Endothelial cell of umbilical vein (primary cell): ENCODE measurements around the gene SSB. TPM values are rescaled to one million over a fixed set of nuclear protein-coding genes. Genes with fewer than 3 reads are reported as not detected.
A peak's percentile ranks its signal among the peaks of the same experiment; 100 is the strongest.

Experiments
- BruUV-seq: library from RNA; stranded (reverse); fragments of 400-500 nt; replicated peaks from 2 replicates; lab custom pipeline; 2021; lab: Mats Ljungman, UMichigan
- CTCF ChIA-PET: fragments of 300-600, 350-600 bp; sonication (Branson Sonifier 250); formaldehyde crosslinking; loops from one replicate; lab custom pipeline; 2021; ENCODE audit warnings: antibody characterized with exemption, inconsistent platforms; lab: Charles Lee
- POLR2A ChIA-PET: fragments of 300-600, 350-600 bp; sonication (Branson Sonifier 250); formaldehyde crosslinking; loops from one replicate; lab custom pipeline; 2021; ENCODE audit warnings: antibody characterized with exemption, inconsistent platforms; lab: Charles Lee
- DNase-seq: peaks from one replicate; pipeline ENCODE4 v3.0.0-alpha.2; 2011; ENCODE audit warnings: low read depth, low spot score
- FAIRE-seq: peaks from 2 replicates; lab custom pipeline; 2011; peaks lifted over from hg19 to GRCh38; lab: Jason Lieb, UNC
- H2AFZ ChIP-seq: 2 replicates; pipeline ENCODE4 v1.6.0; 2012; ENCODE audit warnings: low read depth, low read length, control low read depth, inconsistent platforms
- H3K27ac ChIP-seq: 2 replicates; pipeline ENCODE4 v1.5.1; 2011; ENCODE audit warnings: low read depth, mild to moderate bottlenecking, control low read depth, low read length, moderate library complexity; ENCODE audit not compliant: insufficient read depth
- H3K27me3 ChIP-seq, 2 experiments: 2 replicates each; pipeline versions ENCODE4 v1.6.0 to v1.6.1; 2011; ENCODE audit warnings: low read length in 2 of 2, mixed read lengths in 1 of 2; ENCODE audit not compliant: control insufficient read depth in 2 of 2, insufficient read depth in 2 of 2
- H3K36me3 ChIP-seq, 2 experiments: 2 replicates in 1 of 2; 3 replicates in 1 of 2; pipeline ENCODE4 v1.5.1; 2011; ENCODE audit warnings: low read length in 2 of 2, mild to moderate bottlenecking in 1 of 2, moderate library complexity in 1 of 2; ENCODE audit not compliant: control insufficient read depth in 2 of 2, insufficient read depth in 2 of 2; ENCODE audit errors: extremely low read depth in 1 of 2
- H3K4me1 ChIP-seq: 3 replicates; pipeline ENCODE4 v1.5.1; 2011; ENCODE audit warnings: mild to moderate bottlenecking, low read length; ENCODE audit not compliant: control insufficient read depth, insufficient read depth; ENCODE audit errors: extremely low read depth
- H3K4me2 ChIP-seq: 2 replicates; pipeline ENCODE4 v1.6.1; 2011; ENCODE audit warnings: low read length, control low read depth, mixed read lengths; ENCODE audit not compliant: insufficient read depth
- H3K4me3 ChIP-seq, 3 experiments: fragments of 200-600 bp in 1 of 3; sonication (generic), shearing (Covaris generic) in 1 of 3; replicated peaks in 1 of 3; 2 replicates each; pipeline ENCODE4 v1.5.1; 2011 to 2016; ENCODE audit warnings: control low read depth in 3 of 3, low read length in 3 of 3, mild to moderate bottlenecking in 2 of 3, inconsistent platforms in 1 of 3, low read depth in 1 of 3, moderate library complexity in 1 of 3; ENCODE audit not compliant: insufficient read depth in 1 of 3
- H3K79me2 ChIP-seq: 2 replicates; pipeline ENCODE4 v1.6.0; 2012; ENCODE audit warnings: low read length, inconsistent platforms; ENCODE audit not compliant: control insufficient read depth, insufficient read depth
- H3K9ac ChIP-seq: replicated peaks from 2 replicates; pipeline ENCODE3; 2011; ENCODE audit warnings: low read length, control low read depth; ENCODE audit not compliant: insufficient read depth; ENCODE audit errors: extremely low read depth
- H3K9me1 ChIP-seq: replicated peaks from 3 replicates; pipeline ENCODE4 v1.6.0; 2011; ENCODE audit warnings: mild to moderate bottlenecking, low read length; ENCODE audit not compliant: control insufficient read depth, insufficient read depth; ENCODE audit errors: extremely low read depth
- H3K9me3 ChIP-seq: replicated peaks from 2 replicates; pipeline ENCODE4 v1.5.1; 2012; ENCODE audit warnings: low read length, inconsistent platforms; ENCODE audit not compliant: control insufficient read depth, insufficient read depth
- H4K20me1 ChIP-seq: replicated peaks from 2 replicates; pipeline ENCODE3; 2011; ENCODE audit warnings: mild to moderate bottlenecking, low read length; ENCODE audit not compliant: control insufficient read depth, insufficient read depth; ENCODE audit errors: extremely low read depth
- EZH2 ChIP-seq: IDR thresholded peaks from 2 replicates; pipeline ENCODE4 v1.6.1; 2012; ENCODE audit warnings: borderline replicate concordance, low read depth, mild to moderate bottlenecking, moderate library complexity, low read length, inconsistent platforms; ENCODE audit not compliant: severe bottlenecking
- FOS ChIP-seq: IDR thresholded peaks from 2 replicates; pipeline ENCODE4 v1.6.1; 2011; ENCODE audit warnings: mild to moderate bottlenecking, low read length, moderate library complexity, borderline replicate concordance; ENCODE audit not compliant: insufficient read depth
- GATA2 ChIP-seq: IDR thresholded peaks from 2 replicates; pipeline ENCODE4 v1.7.0; 2011; ENCODE audit warnings: low read depth, mild to moderate bottlenecking, moderate library complexity, mixed read lengths, low read length; ENCODE audit not compliant: insufficient read length, insufficient read depth
- JUN ChIP-seq: IDR thresholded peaks from 2 replicates; pipeline ENCODE4 v1.6.1; 2011; ENCODE audit warnings: borderline replicate concordance, low read depth; ENCODE audit not compliant: insufficient read length, insufficient read depth
- MYC ChIP-seq: IDR thresholded peaks from one replicate; pipeline ENCODE4 v1.6.1; 2011; ENCODE audit warnings: mild to moderate bottlenecking, low read depth, low read length
- POLR2A ChIP-seq: IDR thresholded peaks from 2 replicates; pipeline ENCODE4 v1.6.1; 2012; ENCODE audit warnings: low read depth, mild to moderate bottlenecking, control low read depth, low read length
- POLR2AphosphoS5 ChIP-seq: IDR thresholded peaks from 2 replicates; pipeline ENCODE4 v1.6.1; 2012; ENCODE audit warnings: low read depth, mild to moderate bottlenecking, control low read depth, low read length, moderate library complexity; ENCODE audit not compliant: insufficient read depth
- dilution Hi-C: fragments of 300-500 bp; cut with MboI; formaldehyde crosslinking; loops from one replicate; pipeline ENCODE4 v1.15.0; 2019; ENCODE audit warnings: low sequenced_read_pairs; ENCODE audit not compliant: extremely low pct_ligation_motif_present
- intact Hi-C: fragments of 100-400 bp; cut with micrococcal nuclease; formaldehyde crosslinking; loops from one replicate; pipeline ENCODE4 v1.10.0; 2022
- polyA plus RNA-seq, 4 experiments: library from polyadenylated mRNA; depleted of rRNA in 3 of 4; stranded (reverse) in 3 of 4; unstranded in 1 of 4; fragments of >200 nt; gene quantifications; 2 replicates each; pipeline versions ENCODE4 v1.2.1 to v1.2.3, GENCODE V29; 2011 to 2012; ENCODE audit warnings: missing spikeins in 1 of 4
- total RNA-seq: library from RNA; stranded (reverse); gene quantifications from 2 replicates; pipeline ENCODE4 v1.2.3, GENCODE V29; 2021
- TF ChIP-seq, protein P1 (sequence below): IDR thresholded peaks from 2 replicates; pipeline ENCODE4 v1.6.1; 2011; ENCODE audit not compliant: insufficient read depth, insufficient read length
- TF ChIP-seq, protein P2 (sequence below), 2 donors: IDR thresholded peaks; 1 replicate in 1 of 2; 2 replicates in 1 of 2; pipeline ENCODE4 v1.5.1; 2011; ENCODE audit warnings: low read length in 2 of 2, mild to moderate bottlenecking in 2 of 2, moderate library complexity in 2 of 2, control low read depth in 1 of 2, inconsistent platforms in 1 of 2, low read depth in 1 of 2; ENCODE audit not compliant: insufficient read depth in 1 of 2; ENCODE audit errors: extremely low read depth in 1 of 2

The SSB gene
- total and polyA plus RNA-seq, 2 donors (not counting 3 experiments of a cell fraction or from before 2014, with no cell fraction given) = 36.1 to 125 TPM

DNA sequence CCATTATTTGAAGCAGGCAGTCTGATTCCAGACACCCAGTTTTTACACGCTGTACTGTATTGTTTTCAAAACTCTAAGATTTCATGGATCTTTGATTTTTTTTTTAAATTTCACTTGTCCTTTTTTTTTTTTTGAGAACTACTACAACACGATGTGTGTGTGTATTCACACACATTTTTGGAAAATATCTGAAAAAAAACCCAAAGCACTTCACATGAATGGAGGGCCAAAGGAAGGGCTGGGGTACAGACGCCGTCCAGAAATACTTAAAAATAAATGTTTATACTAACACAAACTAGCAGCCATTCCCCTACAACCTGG is 314 bp upstream of the SSB start:
- no peak for TF ChIP-seq JUN
- no peak for TF ChIP-seq POLR2AphosphoS5
- TF ChIP-seq EZH2 = no peak
- TF ChIP-seq, protein P1, sequence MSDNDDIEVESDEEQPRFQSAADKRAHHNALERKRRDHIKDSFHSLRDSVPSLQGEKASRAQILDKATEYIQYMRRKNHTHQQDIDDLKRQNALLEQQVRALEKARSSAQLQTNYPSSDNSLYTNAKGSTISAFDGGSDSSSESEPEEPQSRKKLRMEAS = no peak
- TF ChIP-seq FOS = no peak
- TF ChIP-seq, protein P2, sequence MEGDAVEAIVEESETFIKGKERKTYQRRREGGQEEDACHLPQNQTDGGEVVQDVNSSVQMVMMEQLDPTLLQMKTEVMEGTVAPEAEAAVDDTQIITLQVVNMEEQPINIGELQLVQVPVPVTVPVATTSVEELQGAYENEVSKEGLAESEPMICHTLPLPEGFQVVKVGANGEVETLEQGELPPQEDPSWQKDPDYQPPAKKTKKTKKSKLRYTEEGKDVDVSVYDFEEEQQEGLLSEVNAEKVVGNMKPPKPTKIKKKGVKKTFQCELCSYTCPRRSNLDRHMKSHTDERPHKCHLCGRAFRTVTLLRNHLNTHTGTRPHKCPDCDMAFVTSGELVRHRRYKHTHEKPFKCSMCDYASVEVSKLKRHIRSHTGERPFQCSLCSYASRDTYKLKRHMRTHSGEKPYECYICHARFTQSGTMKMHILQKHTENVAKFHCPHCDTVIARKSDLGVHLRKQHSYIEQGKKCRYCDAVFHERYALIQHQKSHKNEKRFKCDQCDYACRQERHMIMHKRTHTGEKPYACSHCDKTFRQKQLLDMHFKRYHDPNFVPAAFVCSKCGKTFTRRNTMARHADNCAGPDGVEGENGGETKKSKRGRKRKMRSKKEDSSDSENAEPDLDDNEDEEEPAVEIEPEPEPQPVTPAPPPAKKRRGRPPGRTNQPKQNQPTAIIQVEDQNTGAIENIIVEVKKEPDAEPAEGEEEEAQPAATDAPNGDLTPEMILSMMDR (IDR thresholded peaks at IDR 0.05; ENCODE audit: extremely low read depth in 1 of 2, insufficient read depth in 1 of 2, low read depth in 1 of 2, low read length in 2 of 2) = no peak
- TF ChIP-seq GATA2 = no peak
- TF ChIP-seq MYC = no peak
- no peak for TF ChIP-seq POLR2A
- Histone ChIP-seq H2AFZ (peak overlapping the region; percentile 98), H3K4me3 (peak overlapping the region; percentile 91 to 99 (median 97)), H3K9ac (peak overlapping the region; percentile 91), H3K9me1 (no peaks in the 10 kb centered on the region), H3K4me1 (peaks cover 14% of the 10 kb centered on the region), H3K4me2 (peak overlapping the region; percentile 100), H3K79me2 (peaks cover 43% of the 10 kb centered on the region), H3K27ac (peak overlapping the region; percentile 64), H3K9me3 (no peaks in the 10 kb centered on the region), H3K27me3 (no peaks in the 10 kb centered on the region), H4K20me1 (no peaks in the 10 kb centered on the region), H3K36me3 (peaks cover 3 to 9% of the 10 kb centered on the region in 2 experiments)
- dilution Hi-C loops = no loop called here
- DNase-seq = no peak
- BruUV-seq = TSS peak; percentile 52
- CTCF ChIA-PET = interaction anchor here (1.4 kb wide), 2 partner anchors 10 to 26 kb away, joined by 5 to 6 read pairs; partner anchors contain the start of gene METTL5
- intact Hi-C loops = loop anchor here (10.0 kb wide), 1 partner anchor 434 kb away; the partner anchor contains the start of gene LRP2
- FAIRE-seq = no peak
- POLR2A ChIA-PET = interaction anchor here (0.7 kb wide), 1 partner anchor 1330 kb away, joined by 6 read pairs; no protein-coding TSS in a partner anchor
